ENCODE measurements around the gene C9orf153.
"Not testable (repeated sequence)": the region's sequence is repeated elsewhere in the genome, so short reads cannot be mapped to it uniquely, and the experiment has no call there.

The C9orf153 gene

GRCh38 chr9:86298873-86299272 lies 39.4 kb upstream of the C9orf153 start:
- ATAC-seq = no peak
- TF ChIP-seq TCF4 (CRISPR knock-in tag; IDR thresholded peaks at IDR 0.05; ENCODE audit: borderline replicate concordance) (no peak), CSRNP3 (CRISPR knock-in tag; IDR thresholded peaks at IDR 0.05) (no peak), ZNF8 (CRISPR knock-in tag; IDR thresholded peaks at IDR 0.05) (no peak)

- ATAC-seq = not testable (repeated sequence)
Observed at GRCh38 chr9:86290341-86290740, 30.9 kb upstream of the C9orf153 start.

GRCh38 chr9:86288499-86289198 lies 29.2 kb upstream of the C9orf153 start:
- TF ChIP-seq GLIS3 (CRISPR knock-in tag; IDR thresholded peaks at IDR 0.05) = no peak
- TF ChIP-seq CSRNP3 (CRISPR knock-in tag; IDR thresholded peaks at IDR 0.05) = no peak
- no peak for TF ChIP-seq SNAI2 (CRISPR knock-in tag; IDR thresholded peaks at IDR 0.05)
- no peak for TF ChIP-seq ZFP30 (CRISPR knock-in tag; IDR thresholded peaks at IDR 0.05)
- TF ChIP-seq ARNTL (CRISPR knock-in tag; IDR thresholded peaks at IDR 0.05; ENCODE audit: borderline replicate concordance, low read depth) = no peak
- ATAC-seq = no peak

GRCh38 chr9:86287013-86287412 lies 27.6 kb upstream of the C9orf153 start:
- TF ChIP-seq ZNF70 (CRISPR knock-in tag; IDR thresholded peaks at IDR 0.05) (no peak), TSHZ2 (CRISPR knock-in tag; IDR thresholded peaks at IDR 0.05) (no peak), ISL1 (CRISPR knock-in tag; IDR thresholded peaks at IDR 0.05) (no peak), ESRRG (CRISPR knock-in tag; IDR thresholded peaks at IDR 0.05) (no peak), PPARA (CRISPR knock-in tag; IDR thresholded peaks at IDR 0.05; ENCODE audit: borderline replicate concordance) (no peak), ZC3H10 (CRISPR knock-in tag; IDR thresholded peaks at IDR 0.05) (no peak), CREB5 (CRISPR knock-in tag; IDR thresholded peaks at IDR 0.05; ENCODE audit: low read depth) (no peak), TOX (CRISPR knock-in tag; IDR thresholded peaks at IDR 0.05; ENCODE audit: borderline replicate concordance) (no peak), OSR1 (CRISPR knock-in tag; IDR thresholded peaks at IDR 0.05) (no peak), GLIS3 (CRISPR knock-in tag; IDR thresholded peaks at IDR 0.05) (no peak), RARB (CRISPR knock-in tag; IDR thresholded peaks at IDR 0.05) (no peak), CSRNP3 (CRISPR knock-in tag; IDR thresholded peaks at IDR 0.05) (no peak), ZFP30 (CRISPR knock-in tag; IDR thresholded peaks at IDR 0.05) (no peak), BACH2 (CRISPR knock-in tag; IDR thresholded peaks at IDR 0.05; ENCODE audit: borderline replicate concordance) (no peak)
- ATAC-seq = no peak

GRCh38 chr9:86286278-86286677 lies 26.8 kb upstream of the C9orf153 start:
- ATAC-seq = no peak
- no peak for TF ChIP-seq ISL1 (CRISPR knock-in tag; IDR thresholded peaks at IDR 0.05)
- no peak for TF ChIP-seq CREB5 (CRISPR knock-in tag; IDR thresholded peaks at IDR 0.05; ENCODE audit: low read depth)
- TF ChIP-seq TOX (CRISPR knock-in tag; IDR thresholded peaks at IDR 0.05; ENCODE audit: borderline replicate concordance) = no peak
- no peak for TF ChIP-seq BACH2 (CRISPR knock-in tag; IDR thresholded peaks at IDR 0.05; ENCODE audit: borderline replicate concordance)
- TF ChIP-seq OSR1 (CRISPR knock-in tag; IDR thresholded peaks at IDR 0.05) = no peak
- no peak for TF ChIP-seq SNAI2 (CRISPR knock-in tag; IDR thresholded peaks at IDR 0.05)
- no peak for TF ChIP-seq ZFP30 (CRISPR knock-in tag; IDR thresholded peaks at IDR 0.05)
- no peak for TF ChIP-seq GLIS3 (CRISPR knock-in tag; IDR thresholded peaks at IDR 0.05)
- no peak for TF ChIP-seq POU6F1 (CRISPR knock-in tag; IDR thresholded peaks at IDR 0.05; ENCODE audit: borderline replicate concordance, low read depth)

Measured in SK-N-SH treated with all-trans-retinoic acid at 6 μM for 48 hours (cell line).